Islet precursor cell (in vitro differentiated cells): ENCODE results near the gene SLC6A20.

Experiments used
- DNase-seq: peaks from one replicate; pipeline ENCODE4 v3.0.0-alpha.2; 2018

Gene SLC6A20

DNA sequence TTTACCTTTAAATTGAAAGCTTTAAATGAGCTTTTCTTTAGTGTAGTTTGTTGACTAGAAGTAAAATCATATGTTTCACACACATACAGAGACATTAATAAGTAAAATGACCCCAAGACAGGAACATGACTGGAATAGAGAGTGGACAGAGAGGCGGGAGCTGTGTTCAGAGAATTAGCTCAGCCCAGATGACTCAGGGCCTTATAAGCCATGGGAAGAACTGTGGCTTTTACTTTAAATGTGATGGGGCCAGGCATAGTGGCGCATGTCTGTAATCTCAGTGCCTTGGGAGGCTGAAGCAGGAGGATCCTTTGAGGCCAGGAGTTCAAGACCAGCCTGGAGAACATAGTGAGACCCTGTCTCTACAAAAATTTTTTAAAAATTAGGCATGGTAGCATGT is 80.4 kb downstream of the SLC6A20 start:
- DNase-seq = no peak

DNA sequence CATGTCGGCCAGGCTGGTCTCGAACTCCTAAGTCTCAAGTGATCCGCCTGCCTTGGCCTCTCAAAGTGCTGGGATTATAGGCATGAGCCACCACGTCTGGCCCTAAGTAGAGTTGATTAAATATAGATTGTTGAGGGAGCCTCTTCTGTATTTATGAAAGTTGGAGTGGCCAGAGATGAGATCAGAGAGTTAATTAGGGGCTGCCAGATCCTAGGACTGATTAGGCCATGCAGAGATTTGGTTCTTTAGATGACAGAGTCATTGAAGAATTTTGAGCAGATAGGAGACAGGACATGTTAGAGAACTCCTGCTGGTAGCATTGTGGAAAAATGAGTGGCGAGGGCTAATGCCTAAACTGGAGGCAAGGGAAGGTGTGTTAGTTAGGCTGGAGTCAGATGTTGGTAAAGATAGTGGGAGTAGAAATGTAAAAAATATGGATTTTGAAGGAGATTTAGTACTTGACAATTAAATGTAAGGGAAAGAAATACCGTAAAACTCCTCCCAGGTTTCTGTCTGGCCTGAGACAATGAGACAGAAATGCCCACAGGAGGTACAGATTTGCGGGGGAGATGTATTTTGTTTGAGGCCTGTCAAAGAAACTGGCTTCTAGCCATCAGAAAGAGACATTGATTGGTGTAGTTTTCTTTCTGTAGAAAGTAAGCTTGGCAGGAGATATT is 83.8 kb downstream of the SLC6A20 start:
- DNase-seq = peak; percentile 74

DNA sequence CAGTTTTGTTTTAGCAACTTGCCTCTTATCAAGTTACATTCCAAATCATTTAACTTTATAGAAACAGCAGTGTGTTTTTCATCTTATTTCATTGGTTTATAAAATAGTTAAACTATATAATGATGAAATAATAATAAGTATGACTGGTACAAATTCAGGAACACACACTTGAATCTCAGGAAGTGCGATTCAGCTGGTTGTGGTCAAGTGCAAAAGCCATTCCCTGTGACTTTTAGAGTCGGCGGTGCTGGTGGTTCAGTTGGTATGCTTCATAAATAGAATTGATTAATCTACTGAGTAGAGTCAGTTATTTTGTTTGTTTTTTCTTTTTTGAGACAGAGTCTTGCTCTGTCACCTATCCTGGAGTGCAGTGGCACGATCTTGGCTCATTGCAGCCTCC is 84.4 kb downstream of the SLC6A20 start:
- DNase-seq = no peak

DNA sequence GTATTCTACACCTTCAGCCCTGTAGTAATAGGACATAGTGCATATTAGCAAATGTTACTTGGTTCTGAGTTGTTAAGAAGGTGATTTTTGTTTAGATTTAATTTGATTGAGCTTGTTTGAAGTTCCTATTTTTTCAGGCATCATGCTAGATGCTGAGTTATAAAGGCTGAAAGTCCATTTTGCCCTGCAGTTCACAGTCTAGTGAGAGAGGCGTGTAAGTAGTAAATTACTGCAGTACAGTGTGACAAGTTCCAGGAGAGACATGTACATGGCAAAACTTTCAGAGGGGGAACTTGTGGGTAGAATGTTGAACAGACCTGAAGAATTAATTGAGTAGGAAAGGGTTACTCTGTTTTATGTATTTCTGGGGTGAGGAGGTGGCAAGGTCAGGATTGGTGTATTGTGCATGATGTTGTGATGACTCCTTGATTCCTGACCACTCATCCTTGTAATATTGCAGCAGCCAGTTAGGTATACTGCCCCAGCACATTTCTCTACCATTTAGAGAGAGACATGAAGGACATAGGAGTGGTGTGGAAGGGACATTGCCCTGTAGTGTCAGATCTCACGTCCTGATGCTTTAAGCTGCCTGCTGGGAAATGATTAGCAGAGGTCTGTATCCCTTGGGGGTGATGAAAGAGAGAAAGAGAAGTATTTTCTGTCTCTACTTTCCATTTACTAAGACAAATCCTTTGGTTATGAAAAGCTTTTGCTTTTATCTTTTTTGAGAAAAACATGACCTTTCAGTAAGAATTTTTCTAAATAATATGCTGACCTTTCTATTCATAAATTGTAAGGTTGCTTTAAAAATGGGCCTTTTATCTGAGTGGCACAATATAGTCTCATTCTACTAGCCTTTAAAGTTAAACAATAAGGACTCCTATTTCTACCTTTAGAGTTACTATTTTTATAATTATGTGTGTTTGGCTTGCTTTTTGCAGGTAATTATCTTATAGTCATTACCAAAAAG is 90.2 kb downstream of the SLC6A20 start:
- no peak for DNase-seq
